GM21529 (cell line): ENCODE data around the gene L3MBTL1.

Source experiments
- ATAC-seq: cut with Tn5 transposase; IDR thresholded peaks from one replicate; pipeline ENCODE4 v1.9.1; 2021; ENCODE audit not compliant: unreplicated experiment

The L3MBTL1 gene

GRCh38 chr20:43507150-43508080, at the start of gene L3MBTL1:
Gene L3MBTL1, plus strand, starts transcription at chr20:43507697. Its CDS starts 5,807 bp downstream, at chr20:43513504.
- ATAC-seq = no peak

- ATAC-seq = no peak
Observed at GRCh38 chr20:43458422-43458924, 49.0 kb upstream of the L3MBTL1 start.

GRCh38 chr20:43459022-43459942, 48.2 kb upstream of the L3MBTL1 start:
- ATAC-seq = no peak

- ATAC-seq = no peak
Observed at GRCh38 chr20:43460172-43460829, 47.2 kb upstream of the L3MBTL1 start.

- no peak for ATAC-seq
Observed at GRCh38 chr20:43460830-43461200, 46.7 kb upstream of the L3MBTL1 start.

- ATAC-seq = no peak
Observed at GRCh38 chr20:43461894-43462659, 45.4 kb upstream of the L3MBTL1 start.

- no peak for ATAC-seq
Observed at GRCh38 chr20:43462660-43463526, 44.6 kb upstream of the L3MBTL1 start.

- no peak for ATAC-seq
Observed at GRCh38 chr20:43463527-43464218, 43.8 kb upstream of the L3MBTL1 start.

GRCh38 chr20:43464219-43464790, 43.2 kb upstream of the L3MBTL1 start:
- no peak for ATAC-seq

GRCh38 chr20:43465625-43465943, 41.9 kb upstream of the L3MBTL1 start:
- no peak for ATAC-seq

- no peak for ATAC-seq
Observed at GRCh38 chr20:43467589-43467988, 39.9 kb upstream of the L3MBTL1 start.

GRCh38 chr20:43472671-43473380, 34.7 kb upstream of the L3MBTL1 start:
- ATAC-seq = no peak

GRCh38 chr20:43473381-43473704, 34.2 kb upstream of the L3MBTL1 start:
- ATAC-seq = no peak

- no peak for ATAC-seq
Observed at GRCh38 chr20:43477193-43477592, 30.3 kb upstream of the L3MBTL1 start.

GRCh38 chr20:43477619-43478018, 29.9 kb upstream of the L3MBTL1 start:
- no peak for ATAC-seq

GRCh38 chr20:43490038-43490437, 17.5 kb upstream of the L3MBTL1 start:
- ATAC-seq = no peak

- ATAC-seq = peak; percentile 83
Observed at GRCh38 chr20:43492101-43492500, 15.4 kb upstream of the L3MBTL1 start.

- no peak for ATAC-seq
Observed at GRCh38 chr20:43495388-43495787, 12.1 kb upstream of the L3MBTL1 start.
